ENCODE results near the gene GPC3. TPM values are rescaled to one million over a fixed set of nuclear protein-coding genes. Genes with fewer than 3 reads are reported as not detected.

GPC3 gene
- total and polyA plus RNA-seq, 4 experiments from 2014 or later: 0.20 to 2.4 (median 0.22) TPM; not detected in 1

DNA sequence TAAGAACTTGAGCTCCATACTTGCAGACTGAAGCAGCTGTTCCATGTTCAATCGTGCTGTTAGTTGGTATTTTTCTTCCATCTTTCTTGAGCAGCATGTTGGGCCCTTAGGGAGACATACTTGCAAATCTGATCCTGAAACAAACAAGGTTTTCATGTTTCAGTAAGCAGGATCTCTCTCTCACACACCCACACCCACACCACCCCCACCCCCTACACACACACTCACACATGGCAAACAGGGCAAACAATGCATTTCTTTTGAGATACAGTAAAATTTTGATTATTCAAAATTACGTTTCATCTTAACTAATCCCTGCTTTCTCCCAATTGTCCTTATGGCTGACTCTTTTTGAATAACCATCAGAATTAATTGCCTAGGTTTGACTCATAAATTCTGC lies 32.3 kb downstream of the GPC3 start:
- Mint-ChIP-seq H3K36me3 (no peaks in the 10 kb centered on the region), H3K4me3 (no peak overlapping the region), H3K9me3 (peaks cover 0 to 9% (median 1%) of the 10 kb centered on the region in 8 donors), H3K27me3 (peaks cover 1 to 4% of the 10 kb centered on the region in 2 donors), H3K27ac (no peak overlapping the region), H3K4me1 (no peaks in the 10 kb centered on the region)
- intact Hi-C loops (cut with micrococcal nuclease): no loop called here
- ChIA-PET POLR2A (ENCODE audit: partially characterized antibody) (no interaction called here), CTCF (ENCODE audit: partially characterized antibody) (no interaction called here)
- H3K4me1 ChIP-seq (ENCODE audit: insufficient read depth, low read length): no peaks in the 10 kb centered on the region
- no peak overlapping the region for H3K27ac ChIP-seq (ENCODE audit: low read depth, low read length)
- no peaks in the 10 kb centered on the region for H3K9me3 ChIP-seq (ENCODE audit: control insufficient read depth in 1 of 2, low read length in 2 of 2)
- no peaks in the 10 kb centered on the region for H3K36me3 ChIP-seq (ENCODE audit: insufficient read depth, low read length)
- no peaks in the 10 kb centered on the region for H3K27me3 ChIP-seq (ENCODE audit: insufficient read depth, low read length)
- DNase-seq: no peak
- H3K4me3 ChIP-seq (ENCODE audit: low read length in 2 of 2): no peak overlapping the region

DNA sequence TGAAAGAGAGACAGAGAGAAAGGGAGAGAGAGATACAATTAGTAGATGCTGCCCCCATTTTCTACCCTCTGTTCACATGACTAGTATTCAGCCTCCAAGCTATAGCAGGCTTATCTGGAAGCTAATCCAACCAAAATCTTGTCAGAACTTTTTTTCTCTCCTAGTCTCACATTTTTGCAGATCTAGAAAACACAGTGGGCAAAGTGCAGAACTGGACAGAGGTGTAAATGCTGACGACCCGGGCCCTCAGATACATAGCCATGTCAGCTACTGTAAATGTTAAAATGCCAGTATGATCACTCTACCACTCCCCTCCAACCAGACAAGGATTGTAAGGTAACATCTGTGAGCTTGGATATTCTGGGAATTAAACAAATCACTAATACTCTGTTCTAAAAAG lies 34.3 kb downstream of the GPC3 start:
- no peaks in the 10 kb centered on the region for H3K9me3 ChIP-seq (ENCODE audit: control insufficient read depth in 1 of 2, low read length in 2 of 2)
- POLR2A ChIA-PET (ENCODE audit: partially characterized antibody): no interaction called here
- H3K27ac Mint-ChIP-seq: no peak overlapping the region
- H3K4me3 ChIP-seq (ENCODE audit: low read length in 2 of 2): no peak overlapping the region
- H3K4me1 ChIP-seq (ENCODE audit: insufficient read depth, low read length): no peaks in the 10 kb centered on the region
- peaks cover 2 to 6% of the 10 kb centered on the region in 2 donors for H3K27me3 Mint-ChIP-seq
- DNase-seq: no peak
- H3K27ac ChIP-seq (ENCODE audit: low read depth, low read length): no peak overlapping the region
- H3K36me3 ChIP-seq (ENCODE audit: insufficient read depth, low read length): no peaks in the 10 kb centered on the region
- intact Hi-C loops (cut with micrococcal nuclease): no loop called here
- H3K27me3 ChIP-seq (ENCODE audit: insufficient read depth, low read length): no peaks in the 10 kb centered on the region
- H3K9me3 Mint-ChIP-seq: peaks cover 0 to 9% (median 1%) of the 10 kb centered on the region in 8 donors
- H3K4me1 Mint-ChIP-seq: no peaks in the 10 kb centered on the region
- no peaks in the 10 kb centered on the region for H3K36me3 Mint-ChIP-seq
- no peak overlapping the region for H3K4me3 Mint-ChIP-seq
- CTCF ChIA-PET (ENCODE audit: partially characterized antibody): no interaction called here

DNA sequence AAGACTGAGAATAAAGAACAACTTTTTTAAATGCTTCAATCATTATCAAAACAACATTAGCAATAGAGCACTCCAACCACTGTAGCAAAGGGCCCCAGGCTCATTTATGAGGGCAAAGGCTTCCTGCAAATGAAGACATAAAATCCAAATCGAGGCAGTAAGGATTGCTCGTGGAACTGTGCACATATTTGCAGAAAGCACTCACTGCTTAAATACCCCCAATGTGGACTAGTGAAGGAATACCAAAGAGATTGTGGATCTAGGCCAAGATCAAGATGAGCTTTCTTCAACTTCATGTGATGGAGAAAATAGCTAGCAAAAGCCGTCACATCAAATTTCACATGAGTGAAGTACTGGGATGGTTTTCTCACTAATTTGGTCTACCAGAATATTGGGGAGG lies 35.2 kb downstream of the GPC3 start:
- no peaks in the 10 kb centered on the region for H3K36me3 Mint-ChIP-seq
- Histone ChIP-seq H3K4me3 (ENCODE audit: low read length in 2 of 2) (no peak overlapping the region), H3K27ac (ENCODE audit: low read depth, low read length) (no peak overlapping the region), H3K27me3 (ENCODE audit: insufficient read depth, low read length) (no peaks in the 10 kb centered on the region), H3K36me3 (ENCODE audit: insufficient read depth, low read length) (no peaks in the 10 kb centered on the region), H3K9me3 (ENCODE audit: control insufficient read depth in 1 of 2, low read length in 2 of 2) (no peaks in the 10 kb centered on the region), H3K4me1 (ENCODE audit: insufficient read depth, low read length) (no peaks in the 10 kb centered on the region)
- ChIA-PET POLR2A (ENCODE audit: partially characterized antibody) (no interaction called here), CTCF (ENCODE audit: partially characterized antibody) (no interaction called here)
- H3K9me3 Mint-ChIP-seq: peaks cover 0 to 7% (median 1%) of the 10 kb centered on the region in 8 donors
- H3K4me1 Mint-ChIP-seq: no peaks in the 10 kb centered on the region
- peaks cover 2 to 5% of the 10 kb centered on the region in 2 donors for H3K27me3 Mint-ChIP-seq
- no peak for DNase-seq
- intact Hi-C loops (cut with micrococcal nuclease): no loop called here
- H3K4me3 Mint-ChIP-seq: no peak overlapping the region
- H3K27ac Mint-ChIP-seq: no peak overlapping the region

DNA sequence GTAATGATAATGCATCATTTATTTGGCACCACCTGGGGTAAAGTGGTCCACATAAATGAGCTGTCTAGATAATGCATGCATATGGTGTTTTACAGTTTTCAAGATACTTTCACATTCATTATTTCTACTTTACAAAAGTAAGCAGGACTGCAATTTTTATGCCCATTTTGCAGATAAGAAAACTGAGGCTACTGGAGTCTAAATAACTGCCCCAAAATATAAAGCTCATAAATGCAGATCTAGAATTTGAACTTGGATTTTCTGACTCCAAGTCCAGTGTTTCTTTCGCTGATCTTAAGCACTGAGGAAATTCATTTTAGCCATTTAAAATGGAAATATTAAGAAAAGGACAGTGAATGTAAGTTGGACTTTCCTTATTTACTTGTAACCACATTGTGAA lies 36.5 kb downstream of the GPC3 start:
- H3K36me3 Mint-ChIP-seq: no peaks in the 10 kb centered on the region
- H3K9me3 ChIP-seq (ENCODE audit: control insufficient read depth in 1 of 2, low read length in 2 of 2): no peaks in the 10 kb centered on the region
- POLR2A ChIA-PET (ENCODE audit: partially characterized antibody): no interaction called here

DNA sequence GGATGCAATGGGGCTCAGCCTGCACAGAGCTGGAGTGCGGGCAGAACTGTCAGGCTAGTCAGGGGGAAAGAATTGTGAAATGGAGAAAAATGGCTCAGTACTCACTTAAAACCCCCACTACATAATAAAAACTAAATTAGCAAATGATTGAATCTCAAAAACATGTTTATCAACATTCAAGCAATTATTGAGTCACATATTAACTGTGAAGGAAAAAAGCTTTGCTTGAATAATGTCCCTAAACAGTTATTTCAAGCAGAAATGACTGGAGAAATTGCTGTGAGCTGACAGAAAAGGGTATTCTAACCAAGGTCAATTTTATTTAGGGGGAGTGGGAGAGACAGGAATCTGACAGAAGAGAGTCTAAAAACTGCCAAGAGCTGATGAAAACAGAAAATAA lies 37.4 kb downstream of the GPC3 start:
- H3K9me3 Mint-ChIP-seq: no peaks in the 10 kb centered on the region
- Histone ChIP-seq H3K4me3 (ENCODE audit: low read length in 2 of 2) (no peak overlapping the region), H3K36me3 (ENCODE audit: insufficient read depth, low read length) (no peaks in the 10 kb centered on the region), H3K9me3 (ENCODE audit: control insufficient read depth in 1 of 2, low read length in 2 of 2) (no peaks in the 10 kb centered on the region), H3K27ac (ENCODE audit: low read depth, low read length) (no peak overlapping the region), H3K27me3 (ENCODE audit: insufficient read depth, low read length) (no peaks in the 10 kb centered on the region), H3K4me1 (ENCODE audit: insufficient read depth, low read length) (no peaks in the 10 kb centered on the region)
- ChIA-PET POLR2A (ENCODE audit: partially characterized antibody) (no interaction called here), CTCF (ENCODE audit: partially characterized antibody) (interaction anchor here (0.7 kb wide), 1 partner anchor 10 kb away, joined by 3 read pairs; no protein-coding TSS in a partner anchor)
- H3K27ac Mint-ChIP-seq: no peak overlapping the region
- no peaks in the 10 kb centered on the region for H3K36me3 Mint-ChIP-seq
- intact Hi-C loops (cut with micrococcal nuclease): no loop called here
- no peaks in the 10 kb centered on the region for H3K4me1 Mint-ChIP-seq
- no peak overlapping the region for H3K4me3 Mint-ChIP-seq
- DNase-seq: no peak
- peaks cover 2 to 3% of the 10 kb centered on the region in 2 donors for H3K27me3 Mint-ChIP-seq

More for the DNA sequence above, 36.5 kb downstream of the GPC3 start:
- H3K9me3 Mint-ChIP-seq: peaks cover 0 to 3% (median under 1%) of the 10 kb centered on the region in 8 donors
- Histone ChIP-seq H3K4me3 (ENCODE audit: low read length in 2 of 2) (no peak overlapping the region), H3K27me3 (ENCODE audit: insufficient read depth, low read length) (no peaks in the 10 kb centered on the region), H3K36me3 (ENCODE audit: insufficient read depth, low read length) (no peaks in the 10 kb centered on the region), H3K4me1 (ENCODE audit: insufficient read depth, low read length) (no peaks in the 10 kb centered on the region), H3K27ac (ENCODE audit: low read depth, low read length) (no peak overlapping the region)
- H3K4me1 Mint-ChIP-seq: no peaks in the 10 kb centered on the region
- no peak overlapping the region for H3K4me3 Mint-ChIP-seq
- CTCF ChIA-PET (ENCODE audit: partially characterized antibody): no interaction called here
- no peak for DNase-seq
- peaks cover 2 to 3% of the 10 kb centered on the region in 2 donors for H3K27me3 Mint-ChIP-seq
- H3K27ac Mint-ChIP-seq: no peak overlapping the region
- intact Hi-C loops (cut with micrococcal nuclease): no loop called here

DNA sequence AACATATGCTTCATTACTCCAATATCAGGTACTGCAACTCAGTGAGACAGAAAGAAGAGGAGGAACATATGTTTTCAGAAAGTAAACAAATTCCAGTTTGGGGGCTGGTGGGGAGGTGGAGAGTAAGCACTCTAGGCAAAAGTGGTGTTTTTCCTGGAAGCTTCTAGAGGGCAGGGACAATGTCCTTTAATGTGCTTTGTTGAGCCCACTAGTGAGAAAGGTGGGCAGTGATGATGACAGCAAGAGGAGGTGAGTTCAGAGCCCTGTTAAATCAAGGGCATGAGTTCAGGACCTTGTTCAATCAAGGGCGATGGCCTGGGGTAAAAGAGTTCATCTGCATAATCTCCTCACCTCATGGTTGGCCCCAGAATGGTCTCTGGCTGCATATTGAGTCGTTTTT lies 38.4 kb downstream of the GPC3 start:
- Histone ChIP-seq H3K4me1 (ENCODE audit: insufficient read depth, low read length) (no peaks in the 10 kb centered on the region), H3K9me3 (ENCODE audit: control insufficient read depth in 1 of 2, low read length in 2 of 2) (no peaks in the 10 kb centered on the region), H3K27me3 (ENCODE audit: insufficient read depth, low read length) (no peaks in the 10 kb centered on the region), H3K36me3 (ENCODE audit: insufficient read depth, low read length) (no peaks in the 10 kb centered on the region), H3K27ac (ENCODE audit: low read depth, low read length) (no peak overlapping the region), H3K4me3 (ENCODE audit: low read length in 2 of 2) (no peak overlapping the region)
- H3K4me1 Mint-ChIP-seq: no peaks in the 10 kb centered on the region
- no peaks in the 10 kb centered on the region for H3K9me3 Mint-ChIP-seq
- intact Hi-C loops (cut with micrococcal nuclease): no loop called here
- CTCF ChIA-PET (ENCODE audit: partially characterized antibody): no interaction called here
- H3K36me3 Mint-ChIP-seq: no peaks in the 10 kb centered on the region
- POLR2A ChIA-PET (ENCODE audit: partially characterized antibody): no interaction called here
- no peak overlapping the region for H3K4me3 Mint-ChIP-seq
- H3K27ac Mint-ChIP-seq: no peak overlapping the region
- peaks cover 2 to 3% of the 10 kb centered on the region in 2 donors for H3K27me3 Mint-ChIP-seq
- no peak for DNase-seq

DNA sequence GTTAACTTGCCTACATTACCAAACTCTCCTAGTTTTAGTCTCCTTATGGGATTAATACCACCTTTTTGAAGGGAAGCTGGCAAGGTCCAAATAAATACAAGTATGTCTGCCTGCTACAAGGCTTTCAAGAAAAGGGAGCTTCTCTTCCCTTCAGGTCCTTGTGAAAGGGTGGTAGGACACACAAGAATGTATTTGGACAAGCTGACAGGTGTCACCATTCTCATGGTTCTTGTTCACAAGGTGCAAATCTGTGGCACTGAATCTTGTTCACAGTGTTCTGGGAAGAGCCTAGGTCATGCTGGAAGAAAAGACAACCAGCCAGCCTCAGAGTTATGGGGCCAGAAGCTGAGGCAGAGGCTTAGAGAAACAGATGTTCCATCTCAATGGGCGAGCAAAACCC lies 41.9 kb downstream of the GPC3 start:
- Histone ChIP-seq H3K27me3 (ENCODE audit: insufficient read depth, low read length) (no peaks in the 10 kb centered on the region), H3K9me3 (ENCODE audit: control insufficient read depth in 1 of 2, low read length in 2 of 2) (no peaks in the 10 kb centered on the region), H3K4me3 (ENCODE audit: low read length in 2 of 2) (no peak overlapping the region), H3K27ac (ENCODE audit: low read depth, low read length) (no peak overlapping the region), H3K36me3 (ENCODE audit: insufficient read depth, low read length) (no peaks in the 10 kb centered on the region), H3K4me1 (ENCODE audit: insufficient read depth, low read length) (no peaks in the 10 kb centered on the region)
- ChIA-PET POLR2A (ENCODE audit: partially characterized antibody) (no interaction called here), CTCF (ENCODE audit: partially characterized antibody) (no interaction called here)
- no peaks in the 10 kb centered on the region for H3K36me3 Mint-ChIP-seq
- DNase-seq: no peak
- no peak overlapping the region for H3K4me3 Mint-ChIP-seq
- no peaks in the 10 kb centered on the region for H3K4me1 Mint-ChIP-seq
- intact Hi-C loops (cut with micrococcal nuclease): no loop called here
- H3K27ac Mint-ChIP-seq: no peak overlapping the region
- H3K27me3 Mint-ChIP-seq: peaks cover 2 to 3% of the 10 kb centered on the region in 2 donors
- no peaks in the 10 kb centered on the region for H3K9me3 Mint-ChIP-seq

DNA sequence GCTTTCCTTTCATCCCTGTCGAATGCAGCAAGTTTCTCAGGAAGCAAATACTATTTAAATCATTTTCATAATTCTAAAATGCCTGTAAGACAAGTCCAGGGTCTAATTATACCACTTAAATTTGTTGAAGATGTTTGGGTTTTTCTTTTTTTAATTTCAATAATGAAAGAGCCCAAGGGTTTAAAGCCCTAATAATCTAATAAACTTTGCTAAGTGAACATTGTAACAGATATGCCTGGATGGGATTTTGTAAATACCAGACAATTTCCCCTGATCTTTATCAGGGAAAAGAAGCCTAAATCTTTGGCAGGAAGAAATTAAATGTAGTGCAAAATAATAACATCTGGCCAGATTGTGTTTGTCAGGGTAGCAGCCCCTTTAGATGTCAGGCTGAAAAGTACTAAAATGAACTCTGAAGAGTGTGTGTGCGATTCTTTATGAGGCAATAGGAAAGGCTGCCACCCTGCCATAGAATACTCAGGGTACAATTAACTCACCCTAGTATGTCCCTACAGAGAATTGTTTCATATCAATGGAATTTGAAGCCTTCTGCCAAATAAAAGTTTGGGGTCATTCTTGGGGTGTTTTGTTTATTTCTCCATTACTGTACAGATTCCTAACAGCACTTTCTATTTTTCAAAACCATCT lies 45.6 kb downstream of the GPC3 start:
- no peaks in the 10 kb centered on the region for H3K4me1 ChIP-seq (ENCODE audit: insufficient read depth, low read length)
- H3K27me3 ChIP-seq (ENCODE audit: insufficient read depth, low read length): no peaks in the 10 kb centered on the region
- H3K4me1 Mint-ChIP-seq: no peaks in the 10 kb centered on the region
- no peak for DNase-seq
- H3K36me3 ChIP-seq (ENCODE audit: insufficient read depth, low read length): no peaks in the 10 kb centered on the region
- intact Hi-C loops (cut with micrococcal nuclease): no loop called here
- H3K9me3 Mint-ChIP-seq: no peaks in the 10 kb centered on the region
- ChIA-PET CTCF (ENCODE audit: partially characterized antibody) (no interaction called here), POLR2A (ENCODE audit: partially characterized antibody) (no interaction called here)
- no peaks in the 10 kb centered on the region for H3K27me3 Mint-ChIP-seq
- no peak overlapping the region for H3K27ac ChIP-seq (ENCODE audit: low read depth, low read length)
- H3K27ac Mint-ChIP-seq: no peak overlapping the region
- H3K4me3 ChIP-seq (ENCODE audit: low read length in 2 of 2): no peak overlapping the region
- H3K9me3 ChIP-seq (ENCODE audit: control insufficient read depth in 1 of 2, low read length in 2 of 2): no peaks in the 10 kb centered on the region
- H3K4me3 Mint-ChIP-seq: no peak overlapping the region
- H3K36me3 Mint-ChIP-seq: no peaks in the 10 kb centered on the region

Measured in CD4-positive, alpha-beta memory T cell (primary cell).